Measurements from ENCODE around the gene SHOC1.

DNA sequence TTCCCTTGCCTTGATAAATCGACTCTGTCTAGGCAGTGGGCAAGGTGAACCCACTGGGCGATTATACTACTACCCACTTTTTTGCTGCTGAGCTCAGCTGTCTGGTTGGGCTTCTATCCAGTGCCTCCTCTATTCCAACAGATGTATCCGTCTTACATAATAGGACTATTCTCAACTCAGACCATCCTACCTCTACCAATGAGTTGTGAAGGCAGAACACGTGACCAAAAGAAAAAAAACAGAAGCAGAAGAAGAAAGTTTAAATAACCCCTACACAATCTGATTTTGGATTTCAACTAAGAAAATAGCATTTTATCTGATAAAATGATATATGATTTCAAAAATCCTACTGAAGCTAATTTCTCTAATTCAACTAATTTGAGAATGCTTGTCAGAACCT lies 16.2 kb upstream of the SHOC1 start:
- TF ChIP-seq, protein P1, sequence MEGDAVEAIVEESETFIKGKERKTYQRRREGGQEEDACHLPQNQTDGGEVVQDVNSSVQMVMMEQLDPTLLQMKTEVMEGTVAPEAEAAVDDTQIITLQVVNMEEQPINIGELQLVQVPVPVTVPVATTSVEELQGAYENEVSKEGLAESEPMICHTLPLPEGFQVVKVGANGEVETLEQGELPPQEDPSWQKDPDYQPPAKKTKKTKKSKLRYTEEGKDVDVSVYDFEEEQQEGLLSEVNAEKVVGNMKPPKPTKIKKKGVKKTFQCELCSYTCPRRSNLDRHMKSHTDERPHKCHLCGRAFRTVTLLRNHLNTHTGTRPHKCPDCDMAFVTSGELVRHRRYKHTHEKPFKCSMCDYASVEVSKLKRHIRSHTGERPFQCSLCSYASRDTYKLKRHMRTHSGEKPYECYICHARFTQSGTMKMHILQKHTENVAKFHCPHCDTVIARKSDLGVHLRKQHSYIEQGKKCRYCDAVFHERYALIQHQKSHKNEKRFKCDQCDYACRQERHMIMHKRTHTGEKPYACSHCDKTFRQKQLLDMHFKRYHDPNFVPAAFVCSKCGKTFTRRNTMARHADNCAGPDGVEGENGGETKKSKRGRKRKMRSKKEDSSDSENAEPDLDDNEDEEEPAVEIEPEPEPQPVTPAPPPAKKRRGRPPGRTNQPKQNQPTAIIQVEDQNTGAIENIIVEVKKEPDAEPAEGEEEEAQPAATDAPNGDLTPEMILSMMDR (conservative IDR thresholded peaks at IDR 0.05 in 1 of 2, IDR thresholded peaks at IDR 0.05 in 1 of 2; ENCODE audit: low read depth in 1 of 2, low read length in 2 of 2) = no peak
- no peak for TF ChIP-seq EZH2 (IDR thresholded peaks at IDR 0.05; ENCODE audit: low read length, missing control alignments)
